ENCODE data around the gene AMHR2.
"Not testable (repeated sequence)": the region's sequence is repeated elsewhere in the genome, so short reads cannot be mapped to it uniquely, and the experiment has no call there.

Gene AMHR2
- total RNA-seq, result 0 to 0.19 (median 0) reads per million in 9 experiments

- DNase-seq, result no peak
- H3K9me3 Mint-ChIP-seq, result no peaks in the 10 kb centered on the region
- H3K36me3 Mint-ChIP-seq (ENCODE audit: insufficient read depth), result no peaks in the 10 kb centered on the region
- ATAC-seq (replicated peaks), result no peak
- H3K4me1 Mint-ChIP-seq (ENCODE audit: low read depth in 2 of 2), result peaks cover 2 to 6% of the 10 kb centered on the region in 2 donors
- no peak within 1 kb of the TSS for H3K4me3 Mint-ChIP-seq
- H3K27me3 Mint-ChIP-seq, result no peaks in the 10 kb centered on the region
- H3K27ac Mint-ChIP-seq, result no peak within 1 kb of the TSS
Measured at GRCh38 chr12:53423597-53423996, at the start of gene AMHR2. Gene AMHR2 (plus strand): TSS chr12:53423855. CDS start chr12:53423935, 80 bp downstream.

GRCh38 chr12:53374277-53374676, 49.4 kb upstream of the AMHR2 start:
- H3K4me1 Mint-ChIP-seq (ENCODE audit: low read depth in 2 of 2), result peaks cover 14 to 17% of the 10 kb centered on the region in 2 donors
- DNase-seq; H3K9me3 Mint-ChIP-seq; H3K4me3 Mint-ChIP-seq; ATAC-seq (replicated peaks); H3K27ac Mint-ChIP-seq; H3K27me3 Mint-ChIP-seq: not testable (repeated sequence)
- H3K36me3 Mint-ChIP-seq (ENCODE audit: insufficient read depth), result peaks cover 11% of the 10 kb centered on the region

- no peaks in the 10 kb centered on the region for H3K9me3 Mint-ChIP-seq
- ATAC-seq (replicated peaks) (no peak), DNase-seq (no peak)
- peaks cover 14 to 17% of the 10 kb centered on the region in 2 donors for H3K4me1 Mint-ChIP-seq (ENCODE audit: low read depth in 2 of 2)
- H3K27ac Mint-ChIP-seq, result no peak overlapping the region
- peaks cover 15% of the 10 kb centered on the region for H3K36me3 Mint-ChIP-seq (ENCODE audit: insufficient read depth)
- H3K4me3 Mint-ChIP-seq, result no peak overlapping the region
- no peaks in the 10 kb centered on the region for H3K27me3 Mint-ChIP-seq
Measured at GRCh38 chr12:53376747-53377146, 46.9 kb upstream of the AMHR2 start.

- ATAC-seq (replicated peaks) (no peak), DNase-seq (no peak)
- H3K4me1 Mint-ChIP-seq (ENCODE audit: low read depth in 2 of 2), result peaks cover 22 to 27% of the 10 kb centered on the region in 2 donors
- H3K36me3 Mint-ChIP-seq (ENCODE audit: insufficient read depth), result peaks cover 26% of the 10 kb centered on the region
- H3K9me3 Mint-ChIP-seq, result no peaks in the 10 kb centered on the region
- no peak overlapping the region for H3K27ac Mint-ChIP-seq
- H3K27me3 Mint-ChIP-seq, result no peaks in the 10 kb centered on the region
- no peak overlapping the region for H3K4me3 Mint-ChIP-seq
Measured at GRCh38 chr12:53378222-53378621, 45.4 kb upstream of the AMHR2 start.

GRCh38 chr12:53378724-53379388, 44.8 kb upstream of the AMHR2 start:
- H3K27me3 Mint-ChIP-seq, result no peaks in the 10 kb centered on the region
- ATAC-seq (replicated peaks), result no peak
- no peak overlapping the region for H3K4me3 Mint-ChIP-seq
- H3K9me3 Mint-ChIP-seq, result no peaks in the 10 kb centered on the region
- peaks cover 32% of the 10 kb centered on the region for H3K36me3 Mint-ChIP-seq (ENCODE audit: insufficient read depth)
- DNase-seq, result no peak
- no peak overlapping the region for H3K27ac Mint-ChIP-seq
- peaks cover 26 to 32% of the 10 kb centered on the region in 2 donors for H3K4me1 Mint-ChIP-seq (ENCODE audit: low read depth in 2 of 2)

GRCh38 chr12:53379389-53380103, 44.1 kb upstream of the AMHR2 start:
- DNase-seq (peak in 1 of 3 experiments; percentile 85), ATAC-seq (replicated peaks) (peak; percentile 74)
- peaks cover 39% of the 10 kb centered on the region for H3K36me3 Mint-ChIP-seq (ENCODE audit: insufficient read depth)
- no peaks in the 10 kb centered on the region for H3K9me3 Mint-ChIP-seq
- H3K27ac Mint-ChIP-seq, result no peak overlapping the region
- no peak overlapping the region for H3K4me3 Mint-ChIP-seq
- H3K27me3 Mint-ChIP-seq, result no peaks in the 10 kb centered on the region
- H3K4me1 Mint-ChIP-seq (ENCODE audit: low read depth in 2 of 2), result peaks cover 28 to 37% of the 10 kb centered on the region in 2 donors

- H3K27me3 Mint-ChIP-seq, result no peaks in the 10 kb centered on the region
- peak within 1 kb of the TSS in 1 of 2 donors; percentile 75 for H3K27ac Mint-ChIP-seq
- peak within 1 kb of the TSS; percentile 81 to 91 for H3K4me3 Mint-ChIP-seq
Measured at GRCh38 chr12:53380104-53380793, 43.4 kb upstream of the AMHR2 start, which contains the start of gene SP1. Gene SP1 (plus strand): TSS chr12:53380176. CDS start chr12:53380292, 116 bp downstream.

GRCh38 chr12:53380794-53381730, 42.6 kb upstream of the AMHR2 start:
- H3K4me3 Mint-ChIP-seq, result peak overlapping the region; percentile 81 to 91
- peaks cover 31 to 42% of the 10 kb centered on the region in 2 donors for H3K4me1 Mint-ChIP-seq (ENCODE audit: low read depth in 2 of 2)
- no peaks in the 10 kb centered on the region for H3K9me3 Mint-ChIP-seq
- no peak for ATAC-seq (replicated peaks)
- DNase-seq, result no peak
- peaks cover 51% of the 10 kb centered on the region for H3K36me3 Mint-ChIP-seq (ENCODE audit: insufficient read depth)
- H3K27me3 Mint-ChIP-seq, result no peaks in the 10 kb centered on the region
- H3K27ac Mint-ChIP-seq, result peak overlapping the region; percentile 44 to 75

More at GRCh38 chr12:53380104-53380793, 43.4 kb upstream of the AMHR2 start, which contains the start of gene SP1:
- peak; percentile 47 for ATAC-seq (replicated peaks)
- DNase-seq, result peak; percentile 99 to 100 (median 99)
- H3K9me3 Mint-ChIP-seq, result no peaks in the 10 kb centered on the region
- H3K36me3 Mint-ChIP-seq (ENCODE audit: insufficient read depth), result peaks cover 46% of the 10 kb centered on the region
- peaks cover 28 to 39% of the 10 kb centered on the region in 2 donors for H3K4me1 Mint-ChIP-seq (ENCODE audit: low read depth in 2 of 2)

GRCh38 chr12:53381731-53382630, 41.7 kb upstream of the AMHR2 start:
- peak; percentile 33 to 46 (median 43) for DNase-seq
- Mint-ChIP-seq H3K27ac (peak overlapping the region; percentile 44 to 75), H3K9me3 (no peaks in the 10 kb centered on the region), H3K4me3 (peak overlapping the region; percentile 81 to 91), H3K4me1 (ENCODE audit: low read depth in 2 of 2) (peaks cover 37 to 49% of the 10 kb centered on the region in 2 donors), H3K27me3 (no peaks in the 10 kb centered on the region), H3K36me3 (ENCODE audit: insufficient read depth) (peaks cover 60% of the 10 kb centered on the region)
- no peak for ATAC-seq (replicated peaks)

- H3K4me1 Mint-ChIP-seq (ENCODE audit: low read depth in 2 of 2), result peaks cover 48 to 60% of the 10 kb centered on the region in 2 donors
- DNase-seq (no peak), ATAC-seq (replicated peaks) (no peak)
- H3K27ac Mint-ChIP-seq, result peak overlapping the region in 1 of 2 donors; percentile 51
- H3K27me3 Mint-ChIP-seq, result no peaks in the 10 kb centered on the region
- no peaks in the 10 kb centered on the region for H3K9me3 Mint-ChIP-seq
- peak overlapping the region; percentile 81 to 91 for H3K4me3 Mint-ChIP-seq
- peaks cover 71% of the 10 kb centered on the region for H3K36me3 Mint-ChIP-seq (ENCODE audit: insufficient read depth)
Measured at GRCh38 chr12:53383258-53383657, 40.4 kb upstream of the AMHR2 start.

GRCh38 chr12:53386381-53386780, 37.3 kb upstream of the AMHR2 start:
- not testable (repeated sequence) for H3K27me3 Mint-ChIP-seq; ATAC-seq (replicated peaks); DNase-seq; H3K9me3 Mint-ChIP-seq
- Mint-ChIP-seq H3K27ac (peak overlapping the region; percentile 13 to 29), H3K4me3 (peak overlapping the region; percentile 53 to 65), H3K36me3 (ENCODE audit: insufficient read depth) (peaks cover 69% of the 10 kb centered on the region), H3K4me1 (ENCODE audit: low read depth in 2 of 2) (peaks cover 63 to 77% of the 10 kb centered on the region in 2 donors)

GRCh38 chr12:53388932-53389331, 34.7 kb upstream of the AMHR2 start:
- Mint-ChIP-seq H3K27me3 (no peaks in the 10 kb centered on the region), H3K27ac (no peak overlapping the region), H3K9me3 (no peaks in the 10 kb centered on the region), H3K36me3 (ENCODE audit: insufficient read depth) (peaks cover 66% of the 10 kb centered on the region), H3K4me3 (peak overlapping the region; percentile 57 to 65), H3K4me1 (ENCODE audit: low read depth in 2 of 2) (peaks cover 45 to 58% of the 10 kb centered on the region in 2 donors)
- ATAC-seq (replicated peaks) (no peak), DNase-seq (no peak)

Data from effector memory CD8-positive, alpha-beta T cell (primary cell).